Adrenal gland (tissue), 5 donors: ENCODE results near the gene STAT3.

ENCODE experiments used
- CTCF ChIP-seq, 6 experiments: fragments of 450-650 bp in 4 of 6; fragments of 200-600 bp in 2 of 6; sonication (generic) in 1 of 6; IDR thresholded peaks; 1 replicate in 5 of 6; 2 replicates in 1 of 6; pipeline versions ENCODE4 v1.5.1 to v1.8.0; 2016 to 2021; ENCODE audit warnings: antibody characterized with exemption in 6 of 6, mild to moderate bottlenecking in 2 of 6, moderate library complexity in 1 of 6
- POLR2A ChIP-seq, 2 donors: fragments of 450-650 bp; IDR thresholded peaks; one replicate each; pipeline ENCODE4 v1.6.1; 2017; ENCODE audit warnings: antibody characterized with exemption in 2 of 2, mild to moderate bottlenecking in 2 of 2, moderate library complexity in 1 of 2
- donor health status: DM: no; HTN: no; CAD: no.

GRCh38 chr17:42359133-42359532 lies 29.1 kb downstream of the STAT3 start:
- TF ChIP-seq CTCF (IDR thresholded peaks at IDR 0.05): no peak
- no peak for TF ChIP-seq POLR2A (IDR thresholded peaks at IDR 0.05)
